HG03521 (cell line): Measurements from ENCODE around the gene ECE1.
"Not testable (repeated sequence)": the region's sequence is repeated elsewhere in the genome, so short reads cannot be mapped to it uniquely, and the experiment has no call there.

ENCODE experiments used
- ATAC-seq: cut with Tn5 transposase; IDR thresholded peaks from one replicate; pipeline ENCODE4 v1.9.1; 2021; ENCODE audit warnings: mild to moderate bottlenecking, moderate library complexity; ENCODE audit not compliant: unreplicated experiment

ECE1 gene

GRCh38 chr1:21189421-21189820, 100.8 kb downstream of the ECE1 start:
- no peak for ATAC-seq

DNA sequence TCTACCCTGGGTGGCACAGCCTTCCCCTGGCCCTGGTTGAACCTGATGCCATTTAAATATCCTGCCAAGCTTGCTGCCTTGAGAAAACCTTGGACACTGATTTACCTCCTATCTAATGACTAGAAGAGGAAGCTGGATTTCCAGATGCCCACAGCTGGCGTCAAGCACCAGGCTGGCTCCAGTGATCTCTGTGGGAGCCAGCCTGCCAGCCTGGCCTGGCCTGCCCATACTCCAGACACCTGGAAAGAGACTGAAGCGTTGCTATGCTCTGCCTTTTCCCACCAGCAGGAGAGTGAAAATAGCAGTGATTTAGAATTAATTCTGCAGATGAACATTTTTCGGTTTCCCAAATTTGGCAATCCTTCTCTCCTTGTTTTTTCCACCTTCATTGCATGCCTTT, 102.0 kb downstream of the ECE1 start:
- no peak for ATAC-seq

GRCh38 chr1:21185221-21185731, 105.0 kb downstream of the ECE1 start:
- no peak for ATAC-seq

GRCh38 chr1:21184276-21184675, 106.0 kb downstream of the ECE1 start:
- ATAC-seq, result no peak

- no peak for ATAC-seq
Measured at GRCh38 chr1:21182181-21182731, 108.0 kb downstream of the ECE1 start.

GRCh38 chr1:21178271-21178670, 112.0 kb downstream of the ECE1 start:
- not testable (repeated sequence) for ATAC-seq

DNA sequence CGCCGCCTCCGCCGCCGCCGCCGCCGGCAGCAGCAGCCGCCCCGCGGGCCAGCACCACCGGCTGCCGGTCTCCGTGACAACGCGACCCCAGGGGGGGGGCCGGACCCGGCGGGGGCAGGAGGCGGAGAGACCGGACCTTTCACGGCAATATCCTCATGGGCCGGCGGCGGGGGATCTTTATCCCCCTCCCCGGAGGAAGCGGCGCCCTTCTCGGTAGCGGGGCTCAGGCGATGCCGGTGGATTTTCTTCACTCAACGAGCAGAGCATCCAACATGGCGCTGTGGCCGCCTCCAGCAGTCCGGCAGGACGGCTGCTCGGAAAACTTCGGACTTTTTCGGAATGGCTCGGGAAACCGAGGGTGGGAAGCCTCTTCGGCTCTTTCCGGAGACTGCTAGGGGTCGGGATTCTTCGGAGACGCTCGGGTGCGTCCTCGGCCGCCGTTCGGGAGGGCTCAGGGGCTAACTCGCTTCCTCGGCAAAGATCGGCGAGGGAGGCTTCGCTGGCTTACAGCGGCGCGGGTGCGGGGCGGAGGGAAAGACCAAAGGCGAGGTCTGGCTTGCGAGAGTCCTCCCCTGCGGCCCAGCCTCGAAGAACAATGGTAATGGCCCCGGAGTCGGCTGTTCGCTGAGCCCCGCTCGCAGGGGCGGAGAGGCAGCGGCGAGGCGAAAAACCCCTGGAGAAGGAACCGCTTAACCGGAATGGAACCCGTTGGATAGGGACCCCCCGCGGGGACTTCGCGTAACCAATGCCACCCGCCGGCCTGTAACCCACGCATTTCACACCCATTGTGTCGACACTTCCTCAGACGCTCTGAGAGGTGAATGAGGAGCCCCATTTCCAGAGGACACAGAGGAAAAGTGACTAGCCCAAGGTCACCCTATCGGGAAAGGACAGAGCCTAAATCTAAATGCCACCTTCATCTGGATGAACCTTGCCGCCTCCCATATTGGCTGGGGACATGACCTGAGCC, 113.4 kb downstream of the ECE1 start, which contains the start of gene EIF4G3:
Gene EIF4G3 (minus strand): TSS at position 312 of the 970 bp plus-strand sequence. CDS start 174,155 bp downstream, outside the sequence.
- ATAC-seq, result peak; percentile 93

DNA sequence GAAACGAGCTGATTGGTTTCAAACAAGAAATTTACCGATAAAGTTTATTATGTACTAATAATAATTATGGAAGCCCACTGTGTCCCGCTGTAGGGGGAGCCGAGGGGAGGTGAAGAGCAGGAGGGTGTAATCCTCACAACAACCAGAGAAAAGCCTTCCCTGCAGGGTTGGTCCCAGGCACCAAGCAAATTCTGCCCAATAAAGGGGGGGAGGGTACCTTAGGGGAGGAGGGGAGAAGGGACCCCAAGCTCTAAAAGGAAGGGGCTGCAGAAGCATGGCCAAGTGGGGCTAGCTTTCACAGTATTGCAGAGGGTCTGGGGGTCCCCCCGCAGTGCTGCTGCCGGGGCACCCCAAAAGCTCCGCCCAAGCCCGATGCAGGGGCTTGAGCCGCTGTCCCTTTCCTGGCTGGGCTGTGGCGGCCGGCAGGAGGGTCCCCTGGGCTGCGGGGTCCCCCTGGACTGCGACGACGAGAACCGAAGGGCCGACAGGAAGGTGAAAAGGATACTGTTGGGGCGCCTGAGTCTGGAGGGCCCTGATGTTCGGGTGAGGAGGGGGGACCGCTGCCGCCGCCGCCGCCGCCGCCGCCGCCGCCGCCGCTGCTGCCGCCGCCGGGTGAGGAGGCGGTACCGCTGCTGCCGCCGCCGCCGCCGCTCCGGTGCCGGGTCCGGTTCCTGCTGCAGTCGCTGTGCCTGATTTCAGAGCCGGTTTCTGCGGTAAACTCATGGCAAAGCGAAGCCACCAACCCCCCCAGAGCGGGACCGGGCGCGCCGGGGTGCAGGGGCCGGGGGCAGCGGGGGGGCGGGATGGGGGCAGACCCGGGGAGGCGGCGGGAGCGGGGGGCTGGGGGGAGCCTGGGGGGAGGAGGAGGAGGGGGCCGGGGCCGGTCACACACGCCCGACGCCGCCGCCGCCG, 114.3 kb downstream of the ECE1 start:
- peak; percentile 8 for ATAC-seq

- no peak for ATAC-seq
Measured at GRCh38 chr1:21175324-21175669, 115.0 kb downstream of the ECE1 start.

DNA sequence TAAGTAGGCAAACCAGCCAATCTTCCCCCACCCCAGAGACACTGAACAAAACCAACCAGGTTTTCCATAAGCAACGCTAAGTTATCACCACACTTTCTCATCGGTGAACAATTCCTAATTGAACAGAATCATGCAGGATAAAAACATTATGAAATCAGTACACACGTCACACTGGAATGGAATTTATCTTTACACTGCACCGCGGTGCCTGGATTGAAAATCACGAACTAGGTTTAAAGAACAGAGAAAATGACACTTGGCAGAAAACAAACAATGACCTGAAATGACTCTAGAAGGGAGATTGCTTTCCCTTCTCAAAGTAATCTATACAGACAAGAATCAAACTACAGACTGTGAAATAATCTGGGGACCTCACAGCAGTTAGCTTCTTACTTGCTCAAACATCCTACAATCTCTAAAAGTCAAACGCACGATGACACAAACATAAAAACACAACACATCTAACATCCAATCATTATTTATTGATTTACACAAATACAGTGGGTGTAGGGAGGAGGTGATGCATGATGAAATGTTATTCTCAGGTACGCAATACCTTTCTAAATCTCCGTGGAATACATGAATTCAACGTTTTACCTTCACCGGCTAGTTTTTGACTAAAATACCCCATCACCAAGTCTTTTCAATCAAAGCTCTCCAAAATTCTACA, 115.5 kb downstream of the ECE1 start:
- no peak for ATAC-seq

DNA sequence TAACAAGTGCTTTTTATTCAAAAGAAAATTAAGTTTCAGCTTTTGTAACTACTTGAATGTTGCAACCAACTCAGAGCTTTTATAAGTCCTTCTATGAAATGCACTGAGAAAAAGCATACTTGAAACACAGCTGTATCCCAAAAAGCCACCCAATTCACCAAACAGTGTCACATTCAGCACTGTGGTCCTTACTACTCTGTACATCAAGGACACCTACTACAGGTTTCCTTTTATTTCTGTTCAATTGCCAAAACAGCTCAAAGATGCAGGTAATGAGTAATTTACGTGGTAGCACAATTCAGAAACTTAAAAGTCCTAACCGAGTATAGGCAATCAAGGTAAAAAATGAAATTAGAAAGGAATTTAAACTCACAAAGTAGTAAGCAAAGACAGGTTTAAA, 116.0 kb downstream of the ECE1 start:
- no peak for ATAC-seq

DNA sequence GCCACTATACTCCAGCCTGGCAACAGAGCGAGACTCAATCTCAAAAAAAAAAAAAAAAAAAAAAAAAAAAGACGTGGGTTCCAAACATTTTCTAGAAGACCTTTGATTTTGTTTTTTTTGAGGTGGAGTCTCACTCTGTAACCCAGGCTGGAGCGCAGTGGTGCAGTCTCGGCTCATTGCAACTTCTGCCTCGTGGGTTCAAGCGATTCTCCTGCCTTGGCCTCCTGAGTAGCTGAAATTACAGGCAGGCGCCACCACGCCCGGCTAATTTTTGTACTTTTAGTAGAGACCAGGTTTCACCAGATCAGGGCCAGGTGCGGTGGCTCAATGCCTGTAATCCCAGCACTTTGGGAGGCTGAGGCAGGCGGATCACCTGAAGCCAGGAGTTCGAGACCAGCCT, 117.2 kb downstream of the ECE1 start:
- not testable (repeated sequence) for ATAC-seq

DNA sequence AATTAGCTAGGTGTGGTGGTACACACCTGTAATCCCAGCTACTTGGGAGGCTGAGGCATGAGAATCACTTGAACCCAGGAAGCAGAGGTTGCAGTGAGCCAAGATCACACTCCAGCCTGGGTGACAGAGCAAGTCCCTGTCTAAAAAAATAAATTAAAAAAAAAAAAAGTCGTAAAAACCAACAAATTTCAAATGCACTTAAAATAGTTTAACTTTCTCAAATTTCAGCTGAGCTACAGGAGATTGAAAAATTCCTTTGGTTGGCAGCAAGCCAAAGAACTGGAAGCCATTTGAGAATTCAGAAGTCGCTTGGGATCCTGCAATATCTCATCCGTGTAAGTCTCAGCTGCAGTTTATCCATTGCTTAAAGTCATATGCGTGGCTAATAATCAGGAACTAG, 119.4 kb downstream of the ECE1 start:
- not testable (repeated sequence) for ATAC-seq

GRCh38 chr1:21168444-21168843, 121.8 kb downstream of the ECE1 start:
- no peak for ATAC-seq
